Immature natural killer cell (primary cell): ENCODE measurements around the gene TBC1D2B. TPM values are rescaled to one million over a fixed set of nuclear protein-coding genes. Genes with fewer than 3 reads are reported as not detected.

Experiments used
- DNase-seq, 3 donors: peaks; one replicate each; pipeline ENCODE4 v3.0.0; 2022; ENCODE audit warnings: mixed read lengths in 1 of 3
- H3K27ac Mint-ChIP-seq, 6 donors: one replicate each; pipeline ENCODE4 v1.8.0; 2020; ENCODE audit warnings: mixed read lengths in 6 of 6, mild to moderate bottlenecking in 5 of 6, inconsistent platforms in 4 of 6, moderate library complexity in 3 of 6
- H3K27me3 Mint-ChIP-seq, 3 donors: one replicate each; pipeline ENCODE4 v1.8.0; 2020 to 2021; ENCODE audit warnings: low read depth in 3 of 3, mild to moderate bottlenecking in 3 of 3, mixed read lengths in 3 of 3, moderate library complexity in 3 of 3, inconsistent platforms in 1 of 3
- H3K36me3 Mint-ChIP-seq, 3 donors: one replicate each; pipeline ENCODE4 v1.8.0; 2020; ENCODE audit warnings: mixed read lengths in 3 of 3, inconsistent platforms in 2 of 3, mild to moderate bottlenecking in 2 of 3
- H3K4me1 Mint-ChIP-seq, 2 donors: one replicate each; pipeline ENCODE4 v1.8.0; 2020; ENCODE audit warnings: inconsistent platforms in 2 of 2, mild to moderate bottlenecking in 2 of 2, mixed read lengths in 2 of 2, moderate library complexity in 1 of 2
- H3K4me3 Mint-ChIP-seq, 5 donors: one replicate each; pipeline ENCODE4 v1.8.0; 2020; ENCODE audit warnings: mild to moderate bottlenecking in 5 of 5, mixed read lengths in 5 of 5, inconsistent platforms in 3 of 5, moderate library complexity in 3 of 5
- H3K9me3 Mint-ChIP-seq, 6 donors: one replicate each; pipeline ENCODE4 v1.8.0; 2020; ENCODE audit warnings: mild to moderate bottlenecking in 6 of 6, mixed read lengths in 6 of 6, inconsistent platforms in 4 of 6, moderate library complexity in 3 of 6
- polyA plus RNA-seq, 3 donors: library from polyadenylated mRNA; unstranded; fragments of 300-500 nt; fragmentation: Illumina TruSeq; gene quantifications; one replicate each; pipeline ENCODE4 v1.2.3, GENCODE V29; 2021

Gene TBC1D2B
- polyA plus RNA-seq, 3 donors from 2014 or later, result 3.5 to 10.2 (median 7.8) TPM

DNA sequence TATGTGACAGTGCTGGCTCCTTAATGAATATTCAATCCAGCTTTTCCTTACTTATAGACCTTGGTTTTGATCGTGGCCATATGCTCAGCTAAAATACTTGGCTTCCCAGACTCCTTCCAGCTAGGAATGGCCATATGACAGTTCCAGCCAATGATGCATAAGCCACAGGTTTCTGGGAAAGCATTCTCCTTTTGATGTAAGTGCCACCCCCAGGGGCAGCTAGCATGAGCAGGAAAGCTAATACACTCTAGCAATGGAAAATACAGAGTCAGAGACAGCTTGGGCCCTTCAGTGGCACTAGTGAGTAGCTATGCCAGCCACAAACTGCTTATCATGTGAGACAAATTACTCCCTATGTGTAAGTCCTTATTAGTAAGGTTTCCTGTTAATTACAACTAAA, 26.7 kb downstream of the TBC1D2B start:
- H3K36me3 Mint-ChIP-seq, result peaks cover 0 to 7% (median 3%) of the 10 kb centered on the region in 3 donors
- no peaks in the 10 kb centered on the region for H3K9me3 Mint-ChIP-seq
- H3K4me1 Mint-ChIP-seq, result peaks cover 90 to 100% of the 10 kb centered on the region in 2 donors
- DNase-seq, result no peak
- peaks cover 4 to 14% (median 10%) of the 10 kb centered on the region in 3 donors for H3K27me3 Mint-ChIP-seq
- peak overlapping the region; percentile 96 to 99 (median 96) for H3K27ac Mint-ChIP-seq
- peak overlapping the region; percentile 76 to 83 (median 79) for H3K4me3 Mint-ChIP-seq

DNA sequence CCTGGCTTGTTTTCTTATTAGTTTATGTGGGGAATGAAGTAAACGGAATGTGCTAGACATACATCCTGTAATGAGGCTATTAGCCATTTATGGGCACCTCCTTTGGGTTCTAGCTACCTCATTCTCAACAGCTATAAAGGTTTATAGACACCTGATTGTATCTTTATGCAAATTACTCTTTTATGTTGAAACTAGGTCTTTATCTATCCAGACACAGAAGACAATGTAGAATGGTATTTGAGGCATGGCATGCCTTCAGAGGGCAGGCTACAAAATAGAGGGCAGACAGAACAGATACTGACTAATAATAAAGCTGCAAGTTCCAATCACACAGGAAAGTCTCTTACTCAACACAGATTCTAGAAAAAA, 27.1 kb downstream of the TBC1D2B start:
- H3K4me1 Mint-ChIP-seq, result peaks cover 90 to 100% of the 10 kb centered on the region in 2 donors
- peak overlapping the region; percentile 96 to 99 (median 96) for H3K27ac Mint-ChIP-seq
- peaks cover 4 to 14% (median 10%) of the 10 kb centered on the region in 3 donors for H3K27me3 Mint-ChIP-seq
- no peak for DNase-seq
- peak overlapping the region; percentile 76 to 83 (median 79) for H3K4me3 Mint-ChIP-seq
- H3K9me3 Mint-ChIP-seq, result no peaks in the 10 kb centered on the region
- H3K36me3 Mint-ChIP-seq, result peaks cover 0 to 7% (median 3%) of the 10 kb centered on the region in 3 donors

DNA sequence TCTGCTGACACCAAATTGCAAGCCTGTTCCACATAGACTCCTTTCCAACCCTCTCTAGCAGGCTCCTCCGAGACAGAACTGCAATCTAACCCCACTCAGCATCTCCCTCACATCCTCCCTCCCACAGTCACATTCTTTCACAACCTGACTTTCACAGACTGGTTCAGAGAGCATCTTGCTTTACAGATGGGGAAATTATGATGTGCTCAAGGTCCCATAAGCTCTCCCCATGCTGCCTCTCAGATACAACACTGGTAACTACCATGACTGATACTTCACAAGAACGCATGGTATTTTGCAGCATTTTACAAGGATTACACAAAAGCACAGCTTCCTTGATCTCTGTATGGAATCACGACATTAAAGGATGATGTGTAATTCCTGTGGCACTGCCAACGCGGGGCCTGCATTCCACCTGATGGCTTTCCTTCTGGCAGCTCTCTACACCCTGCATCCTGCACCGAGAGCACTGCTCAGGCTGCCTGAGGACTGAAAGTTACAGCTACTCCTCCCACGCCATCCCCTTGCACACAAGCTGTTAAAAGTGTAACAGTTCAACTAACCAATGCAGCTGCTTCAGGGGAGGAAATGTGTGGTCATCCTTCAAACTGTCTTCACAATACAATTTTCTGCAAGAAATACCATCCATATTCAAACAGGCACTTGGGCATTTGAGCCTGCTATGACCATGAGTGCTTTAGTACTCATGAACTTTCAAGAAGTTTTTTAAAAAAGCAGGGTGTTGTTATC, 27.6 kb downstream of the TBC1D2B start:
- H3K36me3 Mint-ChIP-seq, result peaks cover 0 to 7% (median 3%) of the 10 kb centered on the region in 3 donors
- peaks cover 4 to 14% (median 10%) of the 10 kb centered on the region in 3 donors for H3K27me3 Mint-ChIP-seq
- no peaks in the 10 kb centered on the region for H3K9me3 Mint-ChIP-seq
- H3K4me3 Mint-ChIP-seq, result peak overlapping the region; percentile 76 to 83 (median 79)
- H3K27ac Mint-ChIP-seq, result peak overlapping the region; percentile 96 to 99 (median 96)
- peak; percentile 72 to 75 (median 74) for DNase-seq
- H3K4me1 Mint-ChIP-seq, result peaks cover 90 to 100% of the 10 kb centered on the region in 2 donors

DNA sequence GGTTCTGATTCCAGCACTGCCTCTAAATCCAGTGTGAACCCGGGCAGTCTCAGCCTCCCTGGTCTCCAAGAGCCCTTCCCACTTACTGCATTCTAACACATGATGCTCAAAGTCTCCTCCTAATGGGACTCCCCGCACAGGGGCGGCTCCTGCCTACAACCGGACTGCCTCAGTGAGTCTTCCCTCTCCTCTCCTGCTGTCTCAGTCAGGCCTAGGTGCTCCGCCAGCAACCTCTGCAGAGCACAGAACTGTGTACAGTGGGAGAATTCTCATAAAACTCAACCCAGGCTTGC, 28.9 kb downstream of the TBC1D2B start:
- H3K4me1 Mint-ChIP-seq, result peaks cover 90 to 100% of the 10 kb centered on the region in 2 donors
- H3K27ac Mint-ChIP-seq, result peak overlapping the region; percentile 96 to 99 (median 96)
- peaks cover 3 to 13% (median 4%) of the 10 kb centered on the region in 3 donors for H3K36me3 Mint-ChIP-seq
- no peak for DNase-seq
- peaks cover 4 to 18% (median 10%) of the 10 kb centered on the region in 3 donors for H3K27me3 Mint-ChIP-seq
- H3K9me3 Mint-ChIP-seq, result no peaks in the 10 kb centered on the region
- H3K4me3 Mint-ChIP-seq, result peak overlapping the region; percentile 7 to 79 (median 29)

DNA sequence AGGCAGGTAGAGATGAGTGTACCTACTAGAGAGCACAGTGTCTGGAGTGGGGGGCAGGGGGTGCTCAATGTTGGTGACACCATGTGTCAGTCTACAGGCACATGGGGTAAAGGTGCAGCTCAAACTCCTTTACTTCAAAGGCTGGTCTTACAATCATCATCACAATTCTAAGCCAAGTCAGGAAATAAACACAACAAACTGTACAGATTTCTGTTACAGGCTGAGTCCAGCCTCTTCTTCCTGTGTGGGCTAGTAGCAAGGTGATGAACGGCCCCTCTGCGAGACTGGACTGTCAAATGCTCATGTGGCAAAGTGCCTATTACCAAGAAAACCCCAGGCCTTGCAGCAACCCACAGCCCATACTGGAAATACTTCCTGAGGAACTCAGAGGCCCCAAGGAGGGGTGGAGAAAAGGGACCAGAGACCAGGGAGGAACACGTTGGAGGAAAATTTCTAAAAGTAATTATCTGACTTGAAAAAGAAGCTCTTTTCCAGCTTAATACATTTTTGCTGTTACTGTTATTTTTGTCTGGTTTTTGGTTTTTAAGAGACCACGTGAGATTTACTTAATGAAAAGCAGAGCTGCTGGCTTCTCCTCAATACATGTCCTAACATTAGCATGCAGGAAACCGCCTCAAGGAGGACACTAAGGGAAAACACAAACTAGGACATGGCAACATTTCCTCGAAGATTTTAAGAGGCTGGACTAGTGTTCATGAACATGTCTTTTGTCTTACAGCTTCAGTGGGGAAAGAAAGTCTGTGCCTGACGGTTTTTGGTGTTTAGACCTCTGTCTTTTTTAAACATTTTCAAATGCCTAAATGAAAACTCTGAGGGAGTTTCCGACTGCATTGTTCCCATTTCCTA, 29.5 kb downstream of the TBC1D2B start:
- H3K27ac Mint-ChIP-seq, result peak overlapping the region; percentile 96 to 99 (median 96)
- H3K4me1 Mint-ChIP-seq, result peaks cover 95 to 100% of the 10 kb centered on the region in 2 donors
- peaks cover 4 to 18% (median 10%) of the 10 kb centered on the region in 3 donors for H3K27me3 Mint-ChIP-seq
- DNase-seq, result peak; percentile 67 to 70 (median 67)
- H3K36me3 Mint-ChIP-seq, result peaks cover 3 to 10% (median 4%) of the 10 kb centered on the region in 3 donors
- H3K9me3 Mint-ChIP-seq, result no peaks in the 10 kb centered on the region
- H3K4me3 Mint-ChIP-seq, result peak overlapping the region; percentile 53 to 79 (median 68)

DNA sequence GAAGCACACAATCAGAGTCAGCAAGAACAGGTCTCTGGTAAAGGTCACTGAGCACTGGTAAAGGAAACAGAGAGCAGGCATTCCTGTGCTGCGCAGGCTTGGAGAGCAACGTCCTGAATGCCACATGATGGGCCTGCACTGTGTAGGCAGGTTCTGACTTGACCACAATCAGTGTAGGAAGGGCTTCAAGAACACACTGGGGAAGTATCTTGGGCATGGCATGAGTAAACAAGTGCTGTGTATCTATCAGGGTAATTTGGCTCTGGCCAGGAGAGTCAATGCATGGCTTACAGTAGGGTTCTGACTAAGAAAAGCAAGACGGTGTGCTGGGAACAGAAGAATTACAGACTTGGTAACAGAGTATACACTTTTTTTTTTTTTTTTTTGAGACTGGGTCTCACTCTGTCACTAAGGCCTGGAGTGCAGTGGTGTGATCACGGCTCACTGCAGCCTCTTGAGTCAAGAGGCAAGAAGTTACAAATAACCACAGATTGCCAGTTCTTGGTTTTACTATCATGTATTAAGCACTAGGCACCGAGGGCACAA, 30.6 kb downstream of the TBC1D2B start:
- peaks cover 4 to 18% (median 13%) of the 10 kb centered on the region in 3 donors for H3K27me3 Mint-ChIP-seq
- peaks cover 0 to 11% (median 4%) of the 10 kb centered on the region in 3 donors for H3K36me3 Mint-ChIP-seq
- H3K4me1 Mint-ChIP-seq, result peaks cover 90 to 100% of the 10 kb centered on the region in 2 donors
- DNase-seq, result peak; percentile 57 to 65 (median 59)
- H3K9me3 Mint-ChIP-seq, result no peaks in the 10 kb centered on the region
- peak overlapping the region; percentile 53 to 79 (median 68) for H3K4me3 Mint-ChIP-seq
- peak overlapping the region; percentile 96 to 99 (median 96) for H3K27ac Mint-ChIP-seq

DNA sequence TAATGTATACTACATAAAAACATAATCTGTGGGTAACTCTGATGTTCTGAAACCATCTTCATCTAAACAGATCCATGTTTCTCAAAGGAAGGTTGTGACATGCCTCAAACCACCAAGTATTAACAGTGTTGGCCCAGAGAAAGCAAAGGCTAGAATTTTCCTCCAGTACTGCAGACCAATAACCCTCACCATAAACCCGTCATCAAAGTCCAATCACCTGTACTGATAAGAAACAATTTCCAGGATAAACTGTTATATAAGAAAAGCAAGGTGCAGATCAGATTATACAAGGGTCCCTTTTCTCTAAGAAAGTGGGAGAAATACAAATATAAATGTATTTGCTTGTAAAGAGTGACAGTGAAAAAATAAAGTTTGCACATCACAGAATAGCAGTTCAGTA, 32.3 kb downstream of the TBC1D2B start:
- Mint-ChIP-seq H3K4me3 (peak overlapping the region in 3 of 5 donors; percentile 30 to 58 (median 33)), H3K27ac (peak overlapping the region; percentile 88 to 99 (median 96)), H3K27me3 (peaks cover 4 to 15% (median 13%) of the 10 kb centered on the region in 3 donors), H3K4me1 (peaks cover 76 to 94% of the 10 kb centered on the region in 2 donors), H3K36me3 (peaks cover 0 to 12% (median 4%) of the 10 kb centered on the region in 3 donors), H3K9me3 (no peaks in the 10 kb centered on the region)
- no peak for DNase-seq

DNA sequence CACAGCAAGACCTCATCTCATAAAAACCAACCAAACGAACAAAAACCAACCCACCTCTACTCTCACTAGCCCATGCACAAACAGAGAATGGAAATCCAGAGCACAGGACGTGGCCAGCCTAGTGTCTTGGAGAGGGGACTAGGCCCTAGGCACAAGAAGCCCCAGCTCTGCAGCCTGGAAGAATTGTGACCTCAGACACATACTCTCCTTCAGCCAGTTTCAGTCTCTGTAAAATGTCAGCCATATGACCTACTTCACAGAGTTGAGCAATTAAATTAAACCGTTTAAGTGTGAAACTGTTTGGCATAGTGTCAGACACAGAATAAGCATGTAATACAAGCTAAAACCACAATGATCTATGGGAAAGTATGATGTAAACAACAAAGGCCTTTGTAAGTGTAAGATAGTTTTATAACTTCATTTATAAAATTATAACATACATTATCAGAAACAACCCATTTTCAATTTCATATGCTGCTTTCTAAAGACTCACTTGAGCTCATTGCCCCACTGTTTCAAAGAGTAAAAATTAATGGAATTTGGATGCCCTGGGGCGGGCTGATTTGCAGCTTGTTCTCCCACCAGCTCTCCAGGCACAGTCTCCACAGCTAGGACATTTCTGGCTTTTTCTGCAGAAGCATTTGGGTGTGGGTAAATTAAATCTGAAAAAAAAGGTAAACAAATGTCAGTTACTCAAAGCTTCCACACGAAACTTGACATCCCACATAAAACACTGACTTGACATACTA, 32.9 kb downstream of the TBC1D2B start:
- H3K4me1 Mint-ChIP-seq, result peaks cover 75 to 94% of the 10 kb centered on the region in 2 donors
- peaks cover 0 to 17% (median 4%) of the 10 kb centered on the region in 3 donors for H3K36me3 Mint-ChIP-seq
- peak overlapping the region; percentile 60 to 79 (median 78) for H3K4me3 Mint-ChIP-seq
- peak; percentile 73 to 81 (median 78) for DNase-seq
- H3K9me3 Mint-ChIP-seq, result no peaks in the 10 kb centered on the region
- H3K27ac Mint-ChIP-seq, result peak overlapping the region; percentile 94 to 99 (median 96)
- peaks cover 4 to 13% (median 10%) of the 10 kb centered on the region in 3 donors for H3K27me3 Mint-ChIP-seq

DNA sequence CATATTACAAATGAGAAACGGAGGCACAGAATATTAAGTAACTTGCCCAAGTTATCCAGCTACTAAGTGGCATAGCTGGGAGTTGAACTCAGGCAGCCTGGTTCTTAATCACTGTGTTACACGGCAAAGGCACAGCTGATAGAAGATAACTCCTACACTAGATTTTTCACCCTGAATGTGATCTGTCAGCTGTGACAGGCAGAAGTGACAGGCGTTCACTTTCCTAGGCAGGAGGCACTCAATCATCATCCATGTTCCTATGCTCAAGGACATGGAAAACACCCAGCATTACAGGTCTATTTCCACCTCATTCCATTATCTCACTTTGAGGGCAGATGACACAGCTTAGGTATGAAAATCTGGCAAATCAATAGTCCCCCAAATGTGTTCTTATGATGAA, 35.6 kb downstream of the TBC1D2B start:
- Mint-ChIP-seq H3K4me1 (peaks cover 68 to 94% of the 10 kb centered on the region in 2 donors), H3K36me3 (peaks cover 0 to 25% (median 15%) of the 10 kb centered on the region in 3 donors), H3K27ac (peak overlapping the region in 3 of 6 donors; percentile 37 to 99 (median 91)), H3K9me3 (no peaks in the 10 kb centered on the region), H3K27me3 (peaks cover 1 to 9% (median 8%) of the 10 kb centered on the region in 3 donors), H3K4me3 (no peak overlapping the region)
- no peak for DNase-seq

DNA sequence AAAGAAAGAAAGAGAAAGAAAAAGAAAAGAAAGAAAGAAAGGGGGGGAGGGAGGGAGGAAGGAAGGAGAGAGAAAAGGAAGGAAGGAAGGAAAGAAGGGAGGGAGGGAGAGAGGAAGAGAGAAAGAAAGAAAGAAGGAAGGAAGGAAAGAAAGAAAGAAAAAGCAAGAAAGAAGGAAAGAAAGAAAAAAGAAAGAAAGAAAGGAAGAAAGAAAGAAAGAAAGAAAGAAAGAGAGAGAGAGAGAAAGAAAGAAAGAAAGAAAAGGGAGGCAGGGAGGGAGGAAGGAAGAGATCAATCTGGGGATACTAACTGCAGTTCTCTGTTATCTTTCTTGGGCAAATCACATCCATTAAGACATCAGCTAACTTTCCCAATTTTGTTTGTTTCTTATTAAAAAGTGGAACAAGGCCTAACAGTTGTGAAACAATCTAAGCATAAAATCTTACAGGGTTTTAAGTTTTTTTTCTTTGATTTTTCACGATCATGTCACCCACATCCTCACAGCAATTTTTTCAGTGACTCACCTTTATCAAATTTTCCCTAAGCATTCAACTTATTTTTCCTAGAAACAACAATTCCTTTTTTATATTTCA, 36.8 kb downstream of the TBC1D2B start:
- Mint-ChIP-seq H3K27me3 (peaks cover 0 to 5% (median 3%) of the 10 kb centered on the region in 3 donors), H3K4me1 (peaks cover 68 to 94% of the 10 kb centered on the region in 2 donors), H3K4me3 (no peak overlapping the region), H3K9me3 (no peaks in the 10 kb centered on the region), H3K27ac (peak overlapping the region in 5 of 6 donors; percentile 42 to 99 (median 74)), H3K36me3 (peaks cover 0 to 25% (median 15%) of the 10 kb centered on the region in 3 donors)
- no peak for DNase-seq

DNA sequence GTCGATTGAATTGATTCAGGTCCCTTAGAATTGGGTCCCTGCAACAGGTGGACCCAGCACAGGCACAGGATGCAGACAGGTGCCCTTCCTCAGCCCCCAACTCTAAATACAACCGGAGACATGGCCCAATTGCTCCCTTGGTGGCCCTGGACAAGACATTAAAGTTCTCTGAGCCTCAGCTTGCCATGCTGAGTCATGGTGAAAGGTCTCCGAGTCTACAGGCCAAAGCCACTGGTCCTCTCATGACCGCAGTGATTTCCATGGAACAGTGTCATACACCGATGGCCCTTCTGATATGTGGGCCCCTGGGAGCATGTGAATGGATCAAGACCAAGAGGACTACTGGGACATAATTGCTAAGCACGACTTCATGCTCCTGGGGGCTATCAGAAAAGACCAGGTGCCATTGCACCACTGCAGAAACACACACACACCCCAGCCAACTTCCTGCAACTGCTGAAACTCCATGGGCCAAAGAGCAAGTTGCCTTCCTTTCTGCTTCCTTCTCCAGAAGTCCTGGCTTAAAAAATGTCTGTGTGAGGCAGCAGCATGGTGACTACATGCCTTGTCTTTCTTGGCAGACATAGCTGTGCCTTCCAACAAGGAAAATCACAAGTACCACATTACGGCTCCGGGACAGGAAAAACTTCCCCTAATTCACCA, 38.8 kb downstream of the TBC1D2B start:
- Mint-ChIP-seq H3K4me1 (peaks cover 69 to 94% of the 10 kb centered on the region in 2 donors), H3K4me3 (peak overlapping the region in 1 of 5 donors; percentile 10), H3K27me3 (peaks cover 0 to 9% (median 5%) of the 10 kb centered on the region in 3 donors), H3K27ac (peak overlapping the region in 3 of 6 donors; percentile 10 to 97 (median 37)), H3K9me3 (no peaks in the 10 kb centered on the region), H3K36me3 (peaks cover 0 to 19% (median 10%) of the 10 kb centered on the region in 3 donors)
- DNase-seq, result no peak

DNA sequence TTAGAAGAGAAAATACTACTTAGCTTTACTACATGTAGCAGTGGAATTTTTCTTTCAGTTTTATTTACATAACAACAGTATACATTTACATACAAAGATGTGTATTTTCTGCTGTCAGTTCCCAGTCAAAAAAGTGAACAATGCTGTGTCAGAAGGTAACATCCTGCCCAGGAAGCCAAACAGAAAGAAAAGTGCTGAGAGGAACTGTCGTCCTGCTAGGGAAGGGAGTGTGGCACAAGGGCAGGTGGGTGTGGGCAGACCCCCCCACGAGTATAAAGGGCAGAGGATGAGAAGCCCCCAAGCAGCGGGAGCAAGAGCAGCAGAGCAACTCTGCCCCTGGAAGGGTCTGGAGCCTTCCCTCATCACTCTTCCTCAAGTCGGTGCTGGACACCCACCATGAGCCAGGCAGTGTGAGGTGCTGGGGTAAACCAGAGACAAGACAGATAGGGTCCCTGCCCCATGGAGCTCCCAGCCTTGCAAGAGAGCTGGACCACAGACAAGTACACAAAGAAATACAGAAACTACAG, 39.7 kb downstream of the TBC1D2B start:
- H3K4me3 Mint-ChIP-seq, result peak overlapping the region in 1 of 5 donors; percentile 8
- H3K4me1 Mint-ChIP-seq, result peaks cover 70 to 94% of the 10 kb centered on the region in 2 donors
- peak overlapping the region in 5 of 6 donors; percentile 48 to 97 (median 78) for H3K27ac Mint-ChIP-seq
- no peak for DNase-seq
- peaks cover 0 to 9% (median 5%) of the 10 kb centered on the region in 3 donors for H3K27me3 Mint-ChIP-seq
- H3K9me3 Mint-ChIP-seq, result no peaks in the 10 kb centered on the region
- H3K36me3 Mint-ChIP-seq, result peaks cover 0 to 19% (median 10%) of the 10 kb centered on the region in 3 donors
